ENCODE measurements around the gene ELMO1. TPM values are rescaled to one million over a fixed set of nuclear protein-coding genes. Genes with fewer than 3 reads are reported as not detected.

ELMO1 gene
- total RNA-seq, 1 experiment from 2014 or later = not detected

- CTCF ChIA-PET = no interaction called here
- BruUV-seq (replicated peaks) = no TSS peak
- no peaks in the 10 kb centered on the region for H3K27me3 ChIP-seq (replicated peaks; ENCODE audit: insufficient read depth, low read depth, low read length, poor library complexity)
- H3K4me3 ChIP-seq (ENCODE audit: low read depth, low read length, poor library complexity, severe bottlenecking) = no peak overlapping the region
- no peaks in the 10 kb centered on the region for H3K4me1 ChIP-seq (ENCODE audit: insufficient read depth, low read length, poor library complexity, severe bottlenecking)
- no peaks in the 10 kb centered on the region for H3K36me3 ChIP-seq (ENCODE audit: insufficient read depth, low read length, poor library complexity, severe bottlenecking)
- H3K9me3 ChIP-seq (ENCODE audit: low read depth, low read length, poor library complexity, severe bottlenecking) = no peaks in the 10 kb centered on the region
- no peak for TF ChIP-seq EZH2 (IDR thresholded peaks at IDR 0.05; ENCODE audit: borderline replicate concordance, low read depth, low read length, poor library complexity, severe bottlenecking)
- TF ChIP-seq CTCF (conservative IDR thresholded peaks at IDR 0.05; ENCODE audit: low read depth, low read length) = no peak
- DNase-seq (ENCODE audit: low spot score) = no peak
- H3K27ac ChIP-seq (ENCODE audit: low read depth, low read length, poor library complexity, severe bottlenecking) = no peak overlapping the region
- intact Hi-C loops (cut with micrococcal nuclease; ENCODE audit: unreplicated experiment) = loop anchor here (10.0 kb wide), 1 partner anchor 301 kb away; no protein-coding TSS in a partner anchor
- POLR2A ChIA-PET (ENCODE audit: low non-redundant PET) = no interaction called here
Observed at GRCh38 chr7:36894190-36894589, 554.5 kb downstream of the ELMO1 start.

- no peak overlapping the region for H3K4me3 ChIP-seq (ENCODE audit: low read depth, low read length, poor library complexity, severe bottlenecking)
- DNase-seq (ENCODE audit: low spot score) = no peak
- no TSS peak for BruUV-seq (replicated peaks)
- intact Hi-C loops (cut with micrococcal nuclease; ENCODE audit: unreplicated experiment) = no loop called here
- TF ChIP-seq EZH2 (IDR thresholded peaks at IDR 0.05; ENCODE audit: borderline replicate concordance, low read depth, low read length, poor library complexity, severe bottlenecking) = no peak
- TF ChIP-seq CTCF (conservative IDR thresholded peaks at IDR 0.05; ENCODE audit: low read depth, low read length) = no peak
- H3K27me3 ChIP-seq (replicated peaks; ENCODE audit: insufficient read depth, low read depth, low read length, poor library complexity) = no peaks in the 10 kb centered on the region
- no peaks in the 10 kb centered on the region for H3K36me3 ChIP-seq (ENCODE audit: insufficient read depth, low read length, poor library complexity, severe bottlenecking)
- POLR2A ChIA-PET (ENCODE audit: low non-redundant PET) = no interaction called here
- CTCF ChIA-PET = no interaction called here
- H3K27ac ChIP-seq (ENCODE audit: low read depth, low read length, poor library complexity, severe bottlenecking) = no peak overlapping the region
- no peaks in the 10 kb centered on the region for H3K9me3 ChIP-seq (ENCODE audit: low read depth, low read length, poor library complexity, severe bottlenecking)
- no peaks in the 10 kb centered on the region for H3K4me1 ChIP-seq (ENCODE audit: insufficient read depth, low read length, poor library complexity, severe bottlenecking)
Observed at GRCh38 chr7:36889182-36889581, 559.5 kb downstream of the ELMO1 start.

GRCh38 chr7:36887969-36888368 lies 560.7 kb downstream of the ELMO1 start:
- no peak overlapping the region for H3K27ac ChIP-seq (ENCODE audit: low read depth, low read length, poor library complexity, severe bottlenecking)
- intact Hi-C loops (cut with micrococcal nuclease; ENCODE audit: unreplicated experiment) = no loop called here
- no peak overlapping the region for H3K4me3 ChIP-seq (ENCODE audit: low read depth, low read length, poor library complexity, severe bottlenecking)
- DNase-seq (ENCODE audit: low spot score) = no peak
- no peaks in the 10 kb centered on the region for H3K27me3 ChIP-seq (replicated peaks; ENCODE audit: insufficient read depth, low read depth, low read length, poor library complexity)
- BruUV-seq (replicated peaks) = no TSS peak
- ChIA-PET CTCF (no interaction called here), POLR2A (ENCODE audit: low non-redundant PET) (no interaction called here)
- TF ChIP-seq CTCF (conservative IDR thresholded peaks at IDR 0.05; ENCODE audit: low read depth, low read length) = no peak
- no peak for TF ChIP-seq EZH2 (IDR thresholded peaks at IDR 0.05; ENCODE audit: borderline replicate concordance, low read depth, low read length, poor library complexity, severe bottlenecking)
- no peaks in the 10 kb centered on the region for H3K4me1 ChIP-seq (ENCODE audit: insufficient read depth, low read length, poor library complexity, severe bottlenecking)
- no peaks in the 10 kb centered on the region for H3K9me3 ChIP-seq (ENCODE audit: low read depth, low read length, poor library complexity, severe bottlenecking)
- no peaks in the 10 kb centered on the region for H3K36me3 ChIP-seq (ENCODE audit: insufficient read depth, low read length, poor library complexity, severe bottlenecking)

Data from A673 (cell line).